Measurements from ENCODE around the gene PMVK.

DNA sequence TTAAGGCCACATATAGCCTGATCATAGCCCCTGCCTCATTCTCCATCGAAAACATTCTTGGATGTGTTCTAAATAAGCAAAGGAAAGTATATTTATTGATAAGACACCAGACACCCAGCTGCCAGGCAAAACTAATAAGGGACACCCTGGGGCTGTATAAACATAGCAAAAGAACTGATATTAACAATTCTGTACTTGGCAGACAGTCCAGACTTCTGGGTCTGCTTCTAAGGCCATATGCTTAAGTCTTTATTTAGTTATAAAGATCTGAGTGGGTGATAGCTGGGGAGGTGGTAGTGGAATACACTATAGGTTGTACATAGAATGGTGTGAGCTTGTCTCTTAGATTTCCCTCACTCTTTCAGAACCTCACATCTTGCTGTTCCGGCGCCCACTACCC, 41.8 kb upstream of the PMVK start:
- no peak for TF ChIP-seq CTCF (IDR thresholded peaks at IDR 0.05; ENCODE audit: insufficient read depth, low read depth, low read length)
- TF ChIP-seq EZH2 (IDR thresholded peaks at IDR 0.05; ENCODE audit: insufficient read depth, low read length), result no peak

Data from astrocyte (in vitro differentiated cells and primary cell).